K562 (cell line): ENCODE data around the gene PSD2. TPM values are rescaled to one million over a fixed set of nuclear protein-coding genes. Genes with fewer than 3 reads are reported as not detected.
"Not testable (repeated sequence)": the region's sequence is repeated elsewhere in the genome, so short reads cannot be mapped to it uniquely, and the experiment has no call there.

Experiments
- ATAC-seq: fragments of 200-7000 bp; cut with Tn5 transposase; 3 replicates; pipeline ENCODE4 v1.9.1; 2020; ENCODE audit warnings: moderate library complexity
- BruUV-seq: library from RNA; stranded (reverse); fragments of 400-500 nt; replicated peaks from 2 replicates; lab custom pipeline; 2021; lab: Mats Ljungman, UMichigan
- CTCF ChIA-PET: fragments of 300-600 bp; formaldehyde crosslinking; extraction: SDS; loops from one replicate; lab custom pipeline; 2021; ENCODE audit warnings: low intra/inter-chr PET ratio; lab: Yijun Ruan, JAX
- POLR2A ChIA-PET: fragments of 300-600, 350-650 bp; sonication (Branson Sonifier 250); formaldehyde crosslinking; extraction: SDS; loops from one replicate; lab custom pipeline; 2021; ENCODE audit warnings: antibody characterized with exemption, inconsistent platforms; lab: Yijun Ruan, JAX
- DNase-seq, 4 experiments: peaks; one replicate each; pipeline versions ENCODE4 v3.0.0 to v3.0.0-alpha.2; 2011 to 2018; ENCODE audit warnings: low spot score in 3 of 4, mixed read lengths in 3 of 4; ENCODE audit errors: extremely low read depth in 1 of 4
- FAIRE-seq: peaks from 2 replicates; lab custom pipeline; 2011; peaks lifted over from hg19 to GRCh38; lab: Jason Lieb, UNC
- H2AFZ ChIP-seq: 2 replicates; pipeline ENCODE4 v1.6.0; 2011; ENCODE audit warnings: low read depth, low read length, control low read depth, inconsistent platforms
- H3K27ac ChIP-seq: fragments of 200-600 bp; 3 replicates; pipeline ENCODE4 v1.8.0; 2011; ENCODE audit warnings: low read depth, mild to moderate bottlenecking, control low read depth, inconsistent platforms, low read length, moderate library complexity, mixed read lengths; ENCODE audit errors: extremely low read depth
- H3K27me3 ChIP-seq, 2 experiments: fragments of 300-600 bp in 1 of 2; 2 replicates in 1 of 2; 3 replicates in 1 of 2; pipeline versions ENCODE4 v1.6.0 to v1.8.0; 2011; ENCODE audit warnings: inconsistent platforms in 2 of 2, low read length in 2 of 2, mild to moderate bottlenecking in 1 of 2, mixed read lengths in 1 of 2, moderate library complexity in 1 of 2; ENCODE audit not compliant: control insufficient read depth in 2 of 2, insufficient read depth in 2 of 2
- H3K36me3 ChIP-seq: fragments of 300-600 bp; 3 replicates; pipeline ENCODE4 v1.8.0; 2011; ENCODE audit warnings: mild to moderate bottlenecking, low read length, inconsistent platforms; ENCODE audit not compliant: control insufficient read depth, insufficient read depth
- H3K4me1 ChIP-seq, 2 experiments: fragments of 200-600 bp in 1 of 2; replicated peaks in 1 of 2; 2 replicates in 1 of 2; 3 replicates in 1 of 2; pipeline versions ENCODE4 v1.5.1 to v1.8.0; 2011; ENCODE audit warnings: inconsistent platforms in 2 of 2, low read length in 2 of 2, mild to moderate bottlenecking in 1 of 2, mixed read lengths in 1 of 2, moderate library complexity in 1 of 2; ENCODE audit not compliant: control insufficient read depth in 2 of 2, insufficient read depth in 2 of 2
- H3K4me2 ChIP-seq: 2 replicates; pipeline ENCODE4 v1.6.1; 2011; ENCODE audit warnings: low read length, control low read depth, inconsistent platforms, mixed read lengths; ENCODE audit not compliant: insufficient read depth
- H3K4me3 ChIP-seq: fragments of 200-600 bp; sonication (generic), shearing (Covaris generic); 2 replicates; pipeline ENCODE4 v1.5.1; 2016; ENCODE audit warnings: control low read depth, inconsistent platforms
- H3K79me2 ChIP-seq: fragments of 200-600 bp; 3 replicates; pipeline ENCODE4 v1.8.0; 2011; ENCODE audit warnings: low read length, inconsistent platforms; ENCODE audit not compliant: control insufficient read depth, insufficient read depth
- H3K9ac ChIP-seq, 2 experiments: 2 replicates each; pipeline versions ENCODE4 v1.6.0 to v1.6.1; 2011; ENCODE audit warnings: low read depth in 2 of 2, low read length in 2 of 2, control low read depth in 1 of 2, inconsistent platforms in 1 of 2, mild to moderate bottlenecking in 1 of 2, mixed read lengths in 1 of 2; ENCODE audit not compliant: insufficient read depth in 1 of 2
- H3K9me1 ChIP-seq: one replicate; pipeline ENCODE4 v1.6.0; 2011; ENCODE audit warnings: inconsistent platforms, mild to moderate bottlenecking, low read length, moderate library complexity; ENCODE audit not compliant: control insufficient read depth, insufficient read depth
- H3K9me3 ChIP-seq: replicated peaks from 2 replicates; pipeline ENCODE4 v1.5.1; 2011; ENCODE audit warnings: low read depth, low read length, inconsistent platforms; ENCODE audit not compliant: control insufficient read depth, insufficient read depth
- H4K20me1 ChIP-seq: replicated peaks from 2 replicates; pipeline ENCODE4 v1.6.1; 2011; ENCODE audit warnings: low read length, inconsistent platforms, mixed read lengths; ENCODE audit not compliant: control insufficient read depth, insufficient read depth
- MTA1 ChIP-seq: fragments of 450-650 bp; IDR thresholded peaks from 2 replicates; pipeline ENCODE4 v1.6.1; 2017; ENCODE audit warnings: borderline replicate concordance
- OTX1 ChIP-seq: fragments of 450-650 bp; formaldehyde crosslinking; IDR thresholded peaks from 2 replicates; pipeline ENCODE4 v1.4.0; 2022; ENCODE audit warnings: mild to moderate bottlenecking
- ZBTB2 ChIP-seq: fragments of 450-650 bp; IDR thresholded peaks from 2 replicates; pipeline ENCODE4 v1.6.1; 2016; ENCODE audit warnings: antibody characterized with exemption
- WGBS: fragments of 100-300 bp; shearing (Covaris generic); methylation state at CpG from one replicate; pipeline ENCODE4 v1.1.6; 2016; ENCODE audit warnings: low coverage, mixed read lengths; ENCODE audit not compliant: insufficient coverage; ENCODE audit errors: missing lambda C conversion rate; 5-methylcytosine and 5-hydroxymethylcytosine counted together
- in situ Hi-C: fragments of 300-500 bp; cut with MboI; formaldehyde crosslinking; loops from 4 replicates; pipeline ENCODE4 v1.15.0; 2018; ENCODE audit warnings: inconsistent platforms, mixed read lengths
- intact Hi-C: fragments of 100-400 bp; cut with micrococcal nuclease; formaldehyde crosslinking; loops from 2 replicates; pipeline ENCODE4 v1.14.2; 2022
- polyA plus RNA-seq, 8 experiments: library from polyadenylated mRNA; depleted of rRNA in 4 of 8; stranded (reverse) in 5 of 8; unstranded in 3 of 8; fragments of >200 nt; fragmentation: Nextera tagmentation in 2 of 8; fragmentation: Illumina TruSeq in 1 of 8; extraction: Ambion mirVana in 2 of 8; extraction: Trizol in 1 of 8; gene quantifications; 2 replicates each; pipeline versions ENCODE4 v1.2.1 to v1.2.3, GENCODE V29; 2011 to 2014; ENCODE audit warnings: inconsistent platforms in 1 of 8, missing spikeins in 1 of 8
- total RNA-seq, 7 experiments: library from RNA; depleted of rRNA in 6 of 7; stranded (reverse); fragments of >200 nt in 6 of 7; fragmentation: Illumina TruSeq in 2 of 7; extraction: Trizol in 2 of 7; gene quantifications; 2 replicates each; pipeline versions ENCODE4 v1.2.1 to v1.2.3, GENCODE V29; 2011 to 2021; ENCODE audit warnings: low replicate concordance in 1 of 7
- TF ChIP-seq, protein P1 (sequence below): fragments of 450-650 bp; formaldehyde crosslinking; conservative IDR thresholded peaks from 2 replicates; pipeline ENCODE4 v1.4.0; 2022; ENCODE audit warnings: mild to moderate bottlenecking, missing genetic modification characterization
- TF ChIP-seq, protein P2 (sequence below): IDR thresholded peaks from 2 replicates; pipeline ENCODE4 v1.6.1; 2016; ENCODE audit warnings: missing genetic modification characterization, missing compliant biosample characterization

Gene PSD2
- total and polyA plus RNA-seq, 9 of the 15 experiments (the other 6 are each of a cell fraction or from before 2014, with no cell fraction given): 0.01 to 0.09 (median 0.04) TPM; not detected in 4

GRCh38 chr5:139792655-139793054 is 3.0 kb upstream of the PSD2 start:
- H3K79me2 ChIP-seq, BruUV-seq, H3K4me3 ChIP-seq, in situ Hi-C loops, intact Hi-C loops, H3K27ac ChIP-seq, ATAC-seq, FAIRE-seq, H3K4me2 ChIP-seq, H3K9me3 ChIP-seq, H3K36me3 ChIP-seq, H3K9ac ChIP-seq, H2AFZ ChIP-seq, DNase-seq, H3K9me1 ChIP-seq: not testable (repeated sequence)
- H4K20me1 ChIP-seq: peaks cover 11% of the 10 kb centered on the region; the same call in 1 of the 2 replicates
- CTCF ChIA-PET: interaction anchor here (1.1 kb wide), 1 partner anchor 72 kb away, joined by 3 read pairs; no protein-coding TSS in a partner anchor
- WGBS: 10% methylated on average over 2 of the region's 2 CpGs
- H3K27me3 ChIP-seq: peaks cover 25 to 56% of the 10 kb centered on the region in 2 experiments; a peak in 4 of 5 replicates
- POLR2A ChIA-PET: interaction anchor here (0.7 kb wide), 1 partner anchor 559 kb away, joined by 3 read pairs; no protein-coding TSS in a partner anchor
- TF ChIP-seq, protein P1, sequence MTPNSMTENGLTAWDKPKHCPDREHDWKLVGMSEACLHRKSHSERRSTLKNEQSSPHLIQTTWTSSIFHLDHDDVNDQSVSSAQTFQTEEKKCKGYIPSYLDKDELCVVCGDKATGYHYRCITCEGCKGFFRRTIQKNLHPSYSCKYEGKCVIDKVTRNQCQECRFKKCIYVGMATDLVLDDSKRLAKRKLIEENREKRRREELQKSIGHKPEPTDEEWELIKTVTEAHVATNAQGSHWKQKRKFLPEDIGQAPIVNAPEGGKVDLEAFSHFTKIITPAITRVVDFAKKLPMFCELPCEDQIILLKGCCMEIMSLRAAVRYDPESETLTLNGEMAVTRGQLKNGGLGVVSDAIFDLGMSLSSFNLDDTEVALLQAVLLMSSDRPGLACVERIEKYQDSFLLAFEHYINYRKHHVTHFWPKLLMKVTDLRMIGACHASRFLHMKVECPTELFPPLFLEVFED (CRISPR knock-in tag): 0 out of 2 replicates have a peak, but pooled peaks have one; percentile 35
- TF ChIP-seq MTA1 (0 out of 2 replicates have a peak, but pooled peaks have one; percentile 24), ZBTB2 (peak; percentile 41; the same call in 1 of the 2 replicates), OTX1 (0 out of 2 replicates have a peak, but pooled peaks have one; percentile 23)
- TF ChIP-seq, protein P2, sequence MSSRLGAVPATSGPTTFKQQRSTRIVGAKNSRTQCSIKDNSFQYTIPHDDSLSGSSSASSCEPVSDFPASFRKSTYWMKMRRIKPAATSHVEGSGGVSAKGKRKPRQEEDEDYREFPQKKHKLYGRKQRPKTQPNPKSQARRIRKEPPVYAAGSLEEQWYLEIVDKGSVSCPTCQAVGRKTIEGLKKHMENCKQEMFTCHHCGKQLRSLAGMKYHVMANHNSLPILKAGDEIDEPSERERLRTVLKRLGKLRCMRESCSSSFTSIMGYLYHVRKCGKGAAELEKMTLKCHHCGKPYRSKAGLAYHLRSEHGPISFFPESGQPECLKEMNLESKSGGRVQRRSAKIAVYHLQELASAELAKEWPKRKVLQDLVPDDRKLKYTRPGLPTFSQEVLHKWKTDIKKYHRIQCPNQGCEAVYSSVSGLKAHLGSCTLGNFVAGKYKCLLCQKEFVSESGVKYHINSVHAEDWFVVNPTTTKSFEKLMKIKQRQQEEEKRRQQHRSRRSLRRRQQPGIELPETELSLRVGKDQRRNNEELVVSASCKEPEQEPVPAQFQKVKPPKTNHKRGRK (tag): peak; percentile 84
- TF ChIP-seq, all 486 proteins: peak for 5; not testable (repeated sequence) for 481
- H3K4me1 ChIP-seq: peaks cover 0 to 34% of the 10 kb centered on the region in 2 experiments; a peak in 2 of 5 replicates
